H1 (cell line): ENCODE results near the gene TUBGCP3. TPM values are rescaled to one million over a fixed set of nuclear protein-coding genes. Genes with fewer than 3 reads are reported as not detected.

Source experiments
- CEBPB ChIP-seq: IDR thresholded peaks from 2 replicates; pipeline ENCODE4 v1.6.1; 2012; ENCODE audit warnings: low read depth, low read length
- EP300 ChIP-seq, 2 experiments: IDR thresholded peaks; 1 replicate in 1 of 2; 2 replicates in 1 of 2; pipeline ENCODE4 v1.6.1; 2011 to 2012; ENCODE audit warnings: low read depth in 2 of 2, low read length in 2 of 2, mild to moderate bottlenecking in 2 of 2, borderline replicate concordance in 1 of 2, inconsistent platforms in 1 of 2, moderate library complexity in 1 of 2
- HDAC2 ChIP-seq, 2 experiments: fragments of 300-600 bp in 1 of 2; sonication (generic) in 1 of 2; IDR thresholded peaks; 2 replicates each; pipeline ENCODE4 v1.6.1; 2011 to 2012; ENCODE audit warnings: low read depth in 2 of 2, low read length in 2 of 2, mild to moderate bottlenecking in 2 of 2, moderate library complexity in 2 of 2, borderline replicate concordance in 1 of 2, inconsistent platforms in 1 of 2
- JUND ChIP-seq: IDR thresholded peaks from 2 replicates; pipeline ENCODE4 v1.6.1; 2011; ENCODE audit warnings: mild to moderate bottlenecking, improper control_type of control experiment, low read length
- NRF1 ChIP-seq: IDR thresholded peaks from 2 replicates; pipeline ENCODE4 v1.6.1; 2011; ENCODE audit warnings: mild to moderate bottlenecking, low read depth, low read length, improper control_type of control experiment
- SP2 ChIP-seq: IDR thresholded peaks from 2 replicates; pipeline ENCODE4 v1.6.1; 2012; ENCODE audit warnings: mild to moderate bottlenecking, low read length, inconsistent platforms
- TCF12 ChIP-seq: IDR thresholded peaks from 2 replicates; pipeline ENCODE4 v1.6.1; 2011; ENCODE audit warnings: low read depth, mild to moderate bottlenecking, low read length
- ZNF274 ChIP-seq: IDR thresholded peaks from 2 replicates; pipeline ENCODE4 v1.7.0; 2012; ENCODE audit warnings: low read length, borderline replicate concordance; ENCODE audit errors: extremely low read depth
- polyA plus RNA-seq, 7 experiments: library from polyadenylated mRNA; depleted of rRNA in 3 of 7; stranded (reverse) in 5 of 7; unstranded in 2 of 7; fragments of >200 nt in 5 of 7; fragments of 200-250 nt in 2 of 7; gene quantifications; 1 replicate in 5 of 7; 2 replicates in 1 of 7; 4 replicates in 1 of 7; pipeline versions ENCODE4 v1.2.1 to v1.2.3, GENCODE V29; 2011 to 2013; ENCODE audit warnings: missing spikeins in 2 of 7, mixed read lengths in 2 of 7
- total RNA-seq: library from RNA; stranded (reverse); fragmentation: NEBNext Ultra II Directional; extraction: Animal tissue kit (Norgen Biotek cat#: 25700); gene quantifications from 2 replicates; pipeline ENCODE4 v1.2.1, GENCODE V29; 2021
- TF ChIP-seq, protein P1 (sequence below): fragments of 300-600 bp; sonication (generic); IDR thresholded peaks from 2 replicates; pipeline ENCODE4 v1.7.1; 2012; ENCODE audit warnings: low read length, moderate library complexity, mild to moderate bottlenecking, inconsistent platforms; ENCODE audit not compliant: insufficient replicate concordance

Gene TUBGCP3
- total and polyA plus RNA-seq, 2 of the 8 experiments (the other 6 are each of a cell fraction or from before 2014, with no cell fraction given), result 27.0 to 31.7 TPM

DNA sequence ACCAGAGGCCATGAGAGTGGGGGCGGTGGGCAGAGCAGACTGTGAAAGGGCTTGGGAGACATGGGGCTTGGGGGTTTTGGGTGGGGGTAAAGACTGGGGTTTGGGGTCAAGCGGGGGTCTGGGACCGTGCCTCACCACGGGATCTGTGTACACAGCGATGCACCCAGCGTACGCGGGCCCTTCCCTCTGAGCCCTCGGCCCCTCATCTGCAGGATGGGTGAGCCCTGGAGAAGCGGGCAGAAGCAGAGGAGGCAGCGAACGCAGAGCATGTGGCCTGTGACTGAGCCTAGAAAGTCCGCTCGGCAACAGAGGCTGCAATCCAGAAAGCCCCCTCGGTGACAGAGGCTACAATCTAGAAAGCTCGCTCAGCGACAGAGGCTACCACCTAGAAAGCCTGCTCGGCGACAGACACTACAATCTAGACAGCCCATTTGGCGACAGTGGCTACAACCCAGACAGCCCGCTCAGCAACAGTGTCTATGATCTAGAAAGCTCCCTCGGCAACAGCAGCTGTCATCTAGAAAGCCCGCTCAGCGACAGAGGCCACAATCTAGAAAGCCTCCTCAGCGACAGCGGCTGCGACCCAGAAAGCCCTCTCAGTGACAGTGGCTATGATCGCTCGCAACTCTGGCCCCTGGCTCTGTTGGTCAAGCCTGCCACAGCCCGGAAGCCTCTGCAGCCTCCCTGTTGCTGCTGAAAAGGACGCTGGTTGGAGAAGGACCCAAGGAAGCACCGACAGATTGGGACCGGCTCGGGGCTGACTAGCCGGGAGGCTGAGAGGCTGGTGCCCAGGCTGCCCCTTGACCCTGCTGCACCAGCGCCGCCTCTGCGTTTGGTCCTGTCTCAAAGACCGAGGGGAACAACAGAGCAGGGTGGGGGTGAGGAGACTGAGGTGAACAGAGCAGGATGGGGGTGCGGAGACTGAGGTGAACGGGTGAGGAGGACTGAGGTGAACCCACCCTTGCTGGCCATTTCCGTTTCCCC, 143.2 kb downstream of the TUBGCP3 start (continued):
- TF ChIP-seq, protein P1, sequence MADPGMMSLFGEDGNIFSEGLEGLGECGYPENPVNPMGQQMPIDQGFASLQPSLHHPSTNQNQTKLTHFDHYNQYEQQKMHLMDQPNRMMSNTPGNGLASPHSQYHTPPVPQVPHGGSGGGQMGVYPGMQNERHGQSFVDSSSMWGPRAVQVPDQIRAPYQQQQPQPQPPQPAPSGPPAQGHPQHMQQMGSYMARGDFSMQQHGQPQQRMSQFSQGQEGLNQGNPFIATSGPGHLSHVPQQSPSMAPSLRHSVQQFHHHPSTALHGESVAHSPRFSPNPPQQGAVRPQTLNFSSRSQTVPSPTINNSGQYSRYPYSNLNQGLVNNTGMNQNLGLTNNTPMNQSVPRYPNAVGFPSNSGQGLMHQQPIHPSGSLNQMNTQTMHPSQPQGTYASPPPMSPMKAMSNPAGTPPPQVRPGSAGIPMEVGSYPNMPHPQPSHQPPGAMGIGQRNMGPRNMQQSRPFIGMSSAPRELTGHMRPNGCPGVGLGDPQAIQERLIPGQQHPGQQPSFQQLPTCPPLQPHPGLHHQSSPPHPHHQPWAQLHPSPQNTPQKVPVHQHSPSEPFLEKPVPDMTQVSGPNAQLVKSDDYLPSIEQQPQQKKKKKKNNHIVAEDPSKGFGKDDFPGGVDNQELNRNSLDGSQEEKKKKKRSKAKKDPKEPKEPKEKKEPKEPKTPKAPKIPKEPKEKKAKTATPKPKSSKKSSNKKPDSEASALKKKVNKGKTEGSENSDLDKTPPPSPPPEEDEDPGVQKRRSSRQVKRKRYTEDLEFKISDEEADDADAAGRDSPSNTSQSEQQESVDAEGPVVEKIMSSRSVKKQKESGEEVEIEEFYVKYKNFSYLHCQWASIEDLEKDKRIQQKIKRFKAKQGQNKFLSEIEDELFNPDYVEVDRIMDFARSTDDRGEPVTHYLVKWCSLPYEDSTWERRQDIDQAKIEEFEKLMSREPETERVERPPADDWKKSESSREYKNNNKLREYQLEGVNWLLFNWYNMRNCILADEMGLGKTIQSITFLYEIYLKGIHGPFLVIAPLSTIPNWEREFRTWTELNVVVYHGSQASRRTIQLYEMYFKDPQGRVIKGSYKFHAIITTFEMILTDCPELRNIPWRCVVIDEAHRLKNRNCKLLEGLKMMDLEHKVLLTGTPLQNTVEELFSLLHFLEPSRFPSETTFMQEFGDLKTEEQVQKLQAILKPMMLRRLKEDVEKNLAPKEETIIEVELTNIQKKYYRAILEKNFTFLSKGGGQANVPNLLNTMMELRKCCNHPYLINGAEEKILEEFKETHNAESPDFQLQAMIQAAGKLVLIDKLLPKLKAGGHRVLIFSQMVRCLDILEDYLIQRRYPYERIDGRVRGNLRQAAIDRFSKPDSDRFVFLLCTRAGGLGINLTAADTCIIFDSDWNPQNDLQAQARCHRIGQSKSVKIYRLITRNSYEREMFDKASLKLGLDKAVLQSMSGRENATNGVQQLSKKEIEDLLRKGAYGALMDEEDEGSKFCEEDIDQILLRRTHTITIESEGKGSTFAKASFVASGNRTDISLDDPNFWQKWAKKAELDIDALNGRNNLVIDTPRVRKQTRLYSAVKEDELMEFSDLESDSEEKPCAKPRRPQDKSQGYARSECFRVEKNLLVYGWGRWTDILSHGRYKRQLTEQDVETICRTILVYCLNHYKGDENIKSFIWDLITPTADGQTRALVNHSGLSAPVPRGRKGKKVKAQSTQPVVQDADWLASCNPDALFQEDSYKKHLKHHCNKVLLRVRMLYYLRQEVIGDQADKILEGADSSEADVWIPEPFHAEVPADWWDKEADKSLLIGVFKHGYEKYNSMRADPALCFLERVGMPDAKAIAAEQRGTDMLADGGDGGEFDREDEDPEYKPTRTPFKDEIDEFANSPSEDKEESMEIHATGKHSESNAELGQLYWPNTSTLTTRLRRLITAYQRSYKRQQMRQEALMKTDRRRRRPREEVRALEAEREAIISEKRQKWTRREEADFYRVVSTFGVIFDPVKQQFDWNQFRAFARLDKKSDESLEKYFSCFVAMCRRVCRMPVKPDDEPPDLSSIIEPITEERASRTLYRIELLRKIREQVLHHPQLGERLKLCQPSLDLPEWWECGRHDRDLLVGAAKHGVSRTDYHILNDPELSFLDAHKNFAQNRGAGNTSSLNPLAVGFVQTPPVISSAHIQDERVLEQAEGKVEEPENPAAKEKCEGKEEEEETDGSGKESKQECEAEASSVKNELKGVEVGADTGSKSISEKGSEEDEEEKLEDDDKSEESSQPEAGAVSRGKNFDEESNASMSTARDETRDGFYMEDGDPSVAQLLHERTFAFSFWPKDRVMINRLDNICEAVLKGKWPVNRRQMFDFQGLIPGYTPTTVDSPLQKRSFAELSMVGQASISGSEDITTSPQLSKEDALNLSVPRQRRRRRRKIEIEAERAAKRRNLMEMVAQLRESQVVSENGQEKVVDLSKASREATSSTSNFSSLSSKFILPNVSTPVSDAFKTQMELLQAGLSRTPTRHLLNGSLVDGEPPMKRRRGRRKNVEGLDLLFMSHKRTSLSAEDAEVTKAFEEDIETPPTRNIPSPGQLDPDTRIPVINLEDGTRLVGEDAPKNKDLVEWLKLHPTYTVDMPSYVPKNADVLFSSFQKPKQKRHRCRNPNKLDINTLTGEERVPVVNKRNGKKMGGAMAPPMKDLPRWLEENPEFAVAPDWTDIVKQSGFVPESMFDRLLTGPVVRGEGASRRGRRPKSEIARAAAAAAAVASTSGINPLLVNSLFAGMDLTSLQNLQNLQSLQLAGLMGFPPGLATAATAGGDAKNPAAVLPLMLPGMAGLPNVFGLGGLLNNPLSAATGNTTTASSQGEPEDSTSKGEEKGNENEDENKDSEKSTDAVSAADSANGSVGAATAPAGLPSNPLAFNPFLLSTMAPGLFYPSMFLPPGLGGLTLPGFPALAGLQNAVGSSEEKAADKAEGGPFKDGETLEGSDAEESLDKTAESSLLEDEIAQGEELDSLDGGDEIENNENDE, result no peak
- no peak for TF ChIP-seq TCF12
- no peak for TF ChIP-seq CEBPB
- no peak for TF ChIP-seq SP2
- TF ChIP-seq NRF1, result no peak
- no peak for TF ChIP-seq HDAC2 (IDR thresholded peaks at IDR 0.05; ENCODE audit: borderline replicate concordance in 1 of 2, low read depth in 2 of 2, low read length in 2 of 2)
- no peak for TF ChIP-seq JUND
- no peak for TF ChIP-seq ZNF274
- TF ChIP-seq EP300 (IDR thresholded peaks at IDR 0.05; ENCODE audit: borderline replicate concordance in 1 of 2, low read depth in 2 of 2, low read length in 2 of 2), result no peak
